HT1080 (cell line): Measurements from ENCODE around the gene ZNF566. TPM values are rescaled to one million over a fixed set of nuclear protein-coding genes. Genes with fewer than 3 reads are reported as not detected.
A peak's percentile ranks its signal among the peaks of the same experiment; 100 is the strongest.

Experiments used
- DNase-seq: peaks from one replicate; pipeline ENCODE4 v3.0.0-alpha.2; 2015; ENCODE audit warnings: low read depth
- total RNA-seq: library from RNA; depleted of rRNA; stranded (reverse); fragments of >200 nt; shearing (Covaris generic); gene quantifications from 2 replicates; pipeline ENCODE4 v1.2.3, GENCODE V29; 2014; rRNA removed

ZNF566 gene
- total RNA-seq, 1 experiment from 2014 or later, result 3.7 TPM

- DNase-seq, result no peak
These were observed 40.2 kb downstream of the ZNF566 start for GRCh38 chr19:36449059-36449670.

DNA sequence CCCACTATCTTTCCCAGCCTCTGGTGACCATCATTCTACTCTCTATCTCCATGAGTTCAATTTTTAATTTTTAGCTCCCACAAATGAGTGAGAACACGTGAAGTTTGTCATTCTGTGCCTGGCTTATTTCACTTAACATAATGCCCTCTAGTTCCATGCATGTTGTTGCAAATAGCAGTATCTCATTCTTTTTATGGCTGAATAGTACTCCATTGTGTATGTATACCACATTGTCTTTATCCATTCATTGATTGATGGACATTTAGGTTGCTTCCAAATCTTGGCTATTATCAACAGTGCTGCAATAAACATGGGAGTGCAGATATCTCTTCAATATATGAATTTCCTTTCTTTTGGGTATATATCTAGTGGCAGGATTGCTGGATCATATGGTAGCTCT is 48.0 kb downstream of the ZNF566 start:
- DNase-seq, result no peak

- no peak for DNase-seq
These were observed 52.8 kb downstream of the ZNF566 start for GRCh38 chr19:36436531-36436930.

DNA sequence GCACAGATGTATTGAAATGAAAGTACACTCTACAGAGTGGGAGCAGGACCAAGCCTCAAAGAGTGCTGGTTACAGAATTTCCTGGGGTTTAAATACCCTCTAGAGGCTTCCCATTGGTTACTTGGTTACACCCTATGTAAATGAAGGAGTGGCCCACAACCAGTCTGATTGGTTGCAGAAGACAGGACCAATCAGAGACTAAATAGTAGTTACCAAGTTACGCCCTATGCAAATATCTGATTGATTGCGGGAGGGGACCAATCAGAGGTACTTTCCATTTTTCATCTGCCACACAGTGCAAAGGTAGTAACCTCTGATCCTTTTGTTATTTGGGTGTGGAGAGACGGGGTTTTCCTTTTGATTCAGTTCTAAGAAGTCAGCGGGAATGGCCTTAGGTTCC is 65.4 kb downstream of the ZNF566 start:
- DNase-seq, result no peak

DNA sequence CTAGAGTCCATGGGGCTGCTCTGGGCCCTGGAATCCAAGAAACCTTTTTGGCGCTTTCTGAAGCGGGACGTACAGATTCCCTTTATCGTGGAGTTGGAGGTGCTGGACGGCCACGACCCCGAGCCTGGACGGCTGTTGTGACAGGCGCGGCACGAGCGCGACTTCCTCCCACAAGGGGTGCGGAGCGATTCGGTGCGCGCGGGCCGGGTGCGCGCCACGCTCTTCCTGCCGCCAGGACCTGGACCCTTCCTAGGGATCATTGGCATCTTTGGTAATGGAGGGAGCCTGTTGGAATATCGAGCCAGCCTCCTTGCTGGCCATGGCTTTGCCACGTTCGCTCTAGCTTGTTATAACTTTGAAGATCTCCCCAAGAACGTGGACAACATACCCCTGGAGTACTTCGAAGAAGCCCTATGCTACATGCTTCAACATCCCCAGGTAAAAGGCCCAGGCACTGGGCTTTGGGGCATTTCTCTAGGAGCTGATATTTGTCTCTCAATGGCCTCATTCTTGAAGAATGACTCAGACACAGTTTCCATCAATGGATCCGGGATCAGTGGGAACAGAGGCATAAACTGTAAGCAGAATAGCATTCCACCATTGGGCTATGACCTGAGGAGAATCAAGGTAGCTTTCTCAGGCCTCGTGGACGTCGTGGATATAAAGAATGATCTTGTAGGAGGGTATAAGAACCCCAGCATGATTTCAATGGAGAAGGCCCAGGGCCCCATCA is 67.4 kb downstream of the ZNF566 start:
- DNase-seq, result no peak

DNA sequence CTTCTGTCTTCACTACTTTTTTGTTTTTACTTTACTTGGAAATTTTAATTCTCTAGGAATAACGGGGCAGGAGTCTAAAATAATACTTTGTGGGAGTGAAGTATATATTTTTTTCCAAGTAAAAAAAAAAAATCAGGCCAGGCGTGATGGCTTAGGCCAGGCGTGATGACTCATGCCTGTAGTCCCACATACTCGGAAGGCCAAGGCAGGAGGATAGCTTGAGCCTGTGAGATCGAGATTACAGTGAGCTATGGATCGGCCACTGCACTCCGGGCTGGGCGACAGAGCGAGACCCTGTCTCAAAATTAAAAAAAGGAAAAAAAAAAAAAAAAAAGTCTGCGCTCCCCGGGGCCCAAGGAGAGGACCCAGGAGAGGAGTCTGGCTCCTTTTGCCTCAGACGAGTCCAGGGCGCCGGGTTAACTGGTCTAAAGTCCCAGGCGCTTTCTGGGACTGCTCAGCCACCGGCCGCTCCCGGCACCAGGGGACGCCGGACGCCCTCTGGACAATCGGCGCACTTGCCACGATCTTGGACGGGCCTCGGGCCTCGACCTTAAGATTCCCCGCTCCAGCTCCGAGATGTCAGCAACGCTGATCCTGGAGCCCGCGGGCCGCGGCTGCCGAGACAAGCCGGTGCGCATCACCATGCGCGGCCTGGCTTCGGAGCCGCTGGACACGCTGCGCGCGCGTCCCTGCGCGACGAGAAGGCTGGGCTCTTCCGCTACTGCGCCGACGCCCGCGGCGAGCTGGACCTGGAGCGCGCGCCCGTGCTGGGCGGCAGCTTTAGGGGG is 68.2 kb downstream of the ZNF566 start:
- DNase-seq, result no peak

DNA sequence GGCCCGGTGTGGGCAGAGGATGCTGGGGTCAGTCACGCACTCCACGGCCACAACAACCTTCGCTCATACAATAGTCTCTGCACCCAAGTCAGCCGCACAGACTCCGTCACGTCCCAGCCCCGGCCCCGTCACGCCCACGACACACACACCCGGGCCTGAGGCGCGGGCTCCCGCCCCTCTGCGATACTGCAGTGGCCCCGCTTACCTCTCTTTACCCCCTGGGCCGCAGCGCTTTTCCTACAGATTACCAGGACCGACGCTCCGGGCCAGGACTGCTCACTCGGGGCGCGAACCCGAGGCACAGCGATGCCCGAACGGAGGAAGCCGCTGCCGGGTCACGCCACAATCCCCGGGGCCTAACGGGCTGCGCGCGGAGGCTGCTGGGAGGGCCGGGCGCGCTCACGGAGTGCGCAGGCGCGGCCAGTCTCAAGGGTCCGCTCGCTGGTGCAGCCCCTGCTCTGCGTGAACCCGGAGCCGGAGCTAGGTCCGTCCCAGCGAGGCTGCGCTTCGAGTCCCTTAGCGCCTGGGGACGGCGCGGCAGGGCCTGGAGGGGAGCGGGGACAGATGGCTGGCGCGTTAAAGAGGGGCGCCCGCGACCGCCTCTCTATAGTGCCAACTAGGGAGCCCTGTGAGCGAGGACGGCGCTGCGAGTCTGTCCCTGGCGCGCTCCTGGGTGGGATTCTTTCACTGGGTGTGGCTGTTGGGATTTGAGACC is 70.9 kb downstream of the ZNF566 start, which contains the start of gene ZFP82:
ZFP82 (minus strand) TSS at position 358 of the 715 bp plus-strand sequence. CDS start 8,855 bp downstream, outside the sequence.
- DNase-seq, result peak; percentile 56

DNA sequence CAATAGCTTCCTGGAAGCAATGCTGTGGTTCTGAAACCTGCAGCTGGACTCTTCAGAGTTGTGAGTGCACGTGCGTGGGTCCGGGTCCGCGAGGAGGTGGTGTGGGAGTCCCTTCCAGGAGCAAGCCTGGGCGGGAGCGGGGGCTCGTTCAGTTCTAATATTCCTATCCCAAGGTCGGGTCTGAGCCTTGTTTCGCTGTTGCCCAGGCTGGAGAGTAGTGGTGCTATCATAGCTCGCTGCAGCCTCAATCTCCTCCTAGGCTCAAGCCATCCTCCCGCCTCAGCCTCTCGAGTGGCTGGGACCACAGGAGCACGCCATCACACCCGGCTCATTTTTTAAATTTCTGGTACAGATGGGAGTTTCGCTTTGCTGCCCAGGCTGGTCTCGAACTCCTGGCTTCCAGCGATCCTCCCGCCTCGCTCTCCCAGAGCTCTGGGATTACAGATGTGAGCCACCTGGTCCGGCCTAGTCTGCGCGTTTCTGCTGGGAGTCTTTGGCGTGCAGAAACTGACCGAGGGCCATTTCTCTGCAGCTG is 71.5 kb downstream of the ZNF566 start:
- DNase-seq, result peak; percentile 4

- DNase-seq, result no peak
These were observed 79.5 kb downstream of the ZNF566 start for GRCh38 chr19:36409841-36410240.

DNA sequence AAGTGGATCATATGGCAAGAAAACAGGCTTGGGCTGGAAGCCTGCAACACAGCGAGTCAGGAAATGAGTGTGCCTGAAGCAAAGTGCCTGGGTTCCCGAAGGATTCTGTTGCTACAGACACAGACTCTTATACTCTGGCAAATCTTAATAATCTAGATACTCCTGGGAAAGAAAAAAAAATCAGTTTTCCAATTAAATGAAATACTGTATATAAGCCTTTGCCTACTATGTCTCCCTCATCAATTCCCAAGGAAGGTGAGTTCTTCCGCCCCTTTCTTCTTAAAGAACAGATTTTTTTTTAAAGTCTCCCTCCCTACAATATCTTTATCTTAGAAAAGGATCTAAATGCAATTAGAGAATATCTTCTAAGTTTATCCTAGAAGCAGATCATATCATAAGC is 81.3 kb downstream of the ZNF566 start:
- DNase-seq, result no peak

- no peak for DNase-seq
These were observed 84.9 kb downstream of the ZNF566 start for GRCh38 chr19:36404498-36404897.

GRCh38 chr19:36401475-36401874 is 87.9 kb downstream of the ZNF566 start:
- no peak for DNase-seq

DNA sequence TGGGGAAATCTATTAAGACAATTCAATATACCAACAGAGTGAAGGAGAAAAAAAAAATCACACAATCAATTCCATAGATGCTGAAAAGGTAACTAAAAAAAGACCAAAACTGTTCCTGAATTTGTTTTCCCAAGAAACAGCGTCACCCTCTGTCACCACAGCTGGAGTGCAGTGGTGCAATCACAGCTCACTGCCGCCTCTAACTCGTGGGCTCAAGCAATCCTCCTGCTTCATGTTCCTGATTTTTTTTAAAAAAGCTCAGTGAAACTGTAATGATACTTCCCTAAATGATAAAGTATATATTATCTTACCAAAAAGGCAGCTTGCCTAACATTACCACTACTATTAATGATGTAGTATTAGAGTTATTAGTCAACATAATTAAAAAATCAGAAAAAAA is 90.8 kb downstream of the ZNF566 start:
- no peak for DNase-seq

Other genes starting within 250 kb of the ZNF566 start
- 0.98 and 1.3 TPM in 2 replicates for gene ZFP14, start 110.4 kb downstream of the ZNF566 start, total RNA-seq
- 1.9 and 2.6 TPM in 2 replicates for gene ZFP82, start 70.9 kb downstream of the ZNF566 start, total RNA-seq
- gene ZNF260, start 38.7 kb upstream of the ZNF566 start, total RNA-seq, result 6.3 and 7.0 TPM in 2 replicates
- gene ZNF529, start 83.7 kb upstream of the ZNF566 start, total RNA-seq, result 3.8 and 5.5 TPM in 2 replicates
- gene ZNF382, start 115.8 kb upstream of the ZNF566 start, total RNA-seq, result 0.03 TPM in 1 of 2 replicates, not detected in the other
- gene ZNF461, start 177.3 kb upstream of the ZNF566 start, total RNA-seq, result 3.5 and 4.5 TPM in 2 replicates
- 1.5 and 1.8 TPM in 2 replicates for gene ZNF567, start 198.1 kb upstream of the ZNF566 start, total RNA-seq